GM12878 (cell line): ENCODE results near the gene MKX.

Experiments
- CBX5 ChIP-seq: sonication (generic); IDR thresholded peaks from 2 replicates; pipeline ENCODE4 v1.6.1; 2016; ENCODE audit warnings: low read depth, moderate library complexity, mild to moderate bottlenecking, inconsistent platforms
- CTCF ChIP-seq, 3 experiments: IDR thresholded peaks in 2 of 3; conservative IDR thresholded peaks in 1 of 3; 2 replicates each; pipeline ENCODE4 v1.5.1; 2011; ENCODE audit warnings: low read depth in 3 of 3, low read length in 3 of 3, mild to moderate bottlenecking in 3 of 3, control low read depth in 2 of 3, moderate library complexity in 2 of 3, inconsistent platforms in 1 of 3, mixed read lengths in 1 of 3; ENCODE audit not compliant: control insufficient read depth in 2 of 3, insufficient read depth in 1 of 3; ENCODE audit errors: extremely low read depth in 1 of 3
- POLR2A ChIP-seq: IDR thresholded peaks from 2 replicates; pipeline ENCODE4 v1.6.1; 2011; ENCODE audit warnings: low read depth, mild to moderate bottlenecking, low read length

- TF ChIP-seq POLR2A (no peak), CBX5 (no peak), CTCF (IDR thresholded peaks at IDR 0.05 in 2 of 3, conservative IDR thresholded peaks at IDR 0.05 in 1 of 3; ENCODE audit: control insufficient read depth in 2 of 3, extremely low read depth in 1 of 3, insufficient read depth in 1 of 3, low read depth in 3 of 3, low read length in 3 of 3) (no peak)
These were observed 15.2 kb upstream of the MKX start for GRCh38 chr10:27760867-27761266.
